Stomach (tissue), 9 donors: ENCODE measurements around the gene CRTAC1. TPM values are rescaled to one million over a fixed set of nuclear protein-coding genes. Genes with fewer than 3 reads are reported as not detected.

Experiments
- DNase-seq, 2 donors: peaks; one replicate each; pipeline versions ENCODE4 v3.0.0 to v3.0.0-alpha.2; 2013 to 2019
- H3K27ac ChIP-seq, 5 donors: fragments of 200-600 bp in 4 of 5; sonication (generic) in 4 of 5; one replicate each; pipeline ENCODE4 v1.5.1; 2013 to 2019; ENCODE audit warnings: mild to moderate bottlenecking in 1 of 5, moderate library complexity in 1 of 5
- H3K27me3 ChIP-seq, 3 donors: fragments of 200-600 bp; sonication (generic); one replicate each; pipeline ENCODE4 v1.5.1; 2017 to 2019; ENCODE audit warnings: mixed run types in 1 of 3
- H3K36me3 ChIP-seq, 4 donors: fragments of 200-600 bp; sonication (generic); 1 replicate in 3 of 4; 2 replicates in 1 of 4; pipeline ENCODE4 v1.5.1; 2016 to 2019
- H3K4me1 ChIP-seq, 4 donors: fragments of 200-600 bp; sonication (generic); one replicate each; pipeline ENCODE4 v1.5.1; 2016 to 2019
- H3K4me3 ChIP-seq, 4 donors: fragments of 200-600 bp; sonication (generic) in 3 of 4; one replicate each; pipeline ENCODE4 v1.5.1; 2016 to 2019; ENCODE audit warnings: mild to moderate bottlenecking in 1 of 4
- H3K9me3 ChIP-seq, 4 donors: fragments of 200-600 bp; sonication (generic); one replicate each; pipeline ENCODE4 v1.5.1; 2016 to 2019
- EP300 ChIP-seq: sonication (generic); formaldehyde crosslinking; IDR thresholded peaks from one replicate; pipeline ENCODE4 v1.6.1; 2017; ENCODE audit warnings: antibody characterized with exemption
- POLR2A ChIP-seq, 4 donors: fragments of 450-650 bp; IDR thresholded peaks; one replicate each; pipeline ENCODE4 v1.6.1; 2016; ENCODE audit warnings: antibody characterized with exemption in 4 of 4, control low read depth in 2 of 4, mild to moderate bottlenecking in 1 of 4, moderate library complexity in 1 of 4
- POLR2AphosphoS5 ChIP-seq, 3 donors: sonication (generic); formaldehyde crosslinking; IDR thresholded peaks; one replicate each; pipeline ENCODE4 v1.6.1; 2016; ENCODE audit warnings: antibody characterized with exemption in 3 of 3
- WGBS, 5 donors: extraction: QIAGEN DNeasy Blood & Tissue Kit in 3 of 5; methylation state at CpG; one replicate each; pipeline versions ENCODE4 v1.1.5 to v1.1.7; 2013 to 2018; 5-methylcytosine and 5-hydroxymethylcytosine counted together
- intact Hi-C: fragments of 100-400 bp; cut with DNase I; formaldehyde crosslinking; loops from one replicate; pipeline ENCODE4 v1.15.1; 2023; ENCODE audit warnings: low total_unique reads
- polyA plus RNA-seq, 3 donors: library from polyadenylated mRNA; stranded (reverse); fragments of 200-250 nt; gene quantifications; one replicate each; pipeline ENCODE4 v1.2.3, GENCODE V29; 2013
- total RNA-seq, 5 donors: library from RNA; depleted of rRNA; stranded (reverse); fragments of >200 nt; gene quantifications; one replicate each; pipeline versions ENCODE4 v1.1.0 to v1.2.3, GENCODE V29; 2014 to 2016
- TF ChIP-seq, protein P1 (sequence below), 7 experiments: fragments of 450-650 bp in 4 of 7; fragments of 200-600 bp in 3 of 7; sonication (generic) in 3 of 7; IDR thresholded peaks; one replicate each; pipeline ENCODE4 v1.5.1; 2016 to 2019; ENCODE audit warnings: antibody characterized with exemption in 7 of 7, control low read depth in 2 of 7, mild to moderate bottlenecking in 1 of 7
- donor health status: healthy with polysubstance abuse.
- donor health status: Bipolar disorder and iron deficiency.
- donor health status: healthy.

Gene CRTAC1
- total and polyA plus RNA-seq, 8 donors, result 0.06 to 21.4 (median 0.77) TPM; not detected in 2

DNA sequence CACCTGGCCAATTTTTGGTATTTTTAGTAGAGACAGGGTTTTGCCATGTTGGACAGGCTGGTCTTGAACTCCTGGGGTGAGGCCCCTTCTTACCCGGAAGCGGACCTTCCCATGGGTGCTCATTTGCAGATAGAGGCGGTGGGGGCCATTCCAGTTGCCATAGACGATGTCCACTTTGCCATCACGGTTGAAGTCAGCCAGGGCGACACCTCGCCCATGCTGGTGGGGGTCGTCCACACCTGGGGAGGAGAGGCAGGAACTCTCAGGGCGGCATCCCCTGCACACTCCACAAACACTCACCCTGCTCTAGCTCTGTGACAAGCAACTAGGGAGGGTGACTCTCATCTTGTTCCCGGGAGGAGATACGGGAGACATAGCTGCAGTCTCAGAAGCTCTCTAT is 125.8 kb downstream of the CRTAC1 start:
- no peaks in the 10 kb centered on the region for H3K4me1 ChIP-seq
- 70 to 87% (median 86%) methylated on average over 9 to 11 of the region's 11 CpGs for WGBS, 5 donors
- H3K27ac ChIP-seq, result no peak overlapping the region
- DNase-seq, result no peak
- TF ChIP-seq POLR2AphosphoS5 (IDR thresholded peaks at IDR 0.05), result no peak
- TF ChIP-seq, protein P1, sequence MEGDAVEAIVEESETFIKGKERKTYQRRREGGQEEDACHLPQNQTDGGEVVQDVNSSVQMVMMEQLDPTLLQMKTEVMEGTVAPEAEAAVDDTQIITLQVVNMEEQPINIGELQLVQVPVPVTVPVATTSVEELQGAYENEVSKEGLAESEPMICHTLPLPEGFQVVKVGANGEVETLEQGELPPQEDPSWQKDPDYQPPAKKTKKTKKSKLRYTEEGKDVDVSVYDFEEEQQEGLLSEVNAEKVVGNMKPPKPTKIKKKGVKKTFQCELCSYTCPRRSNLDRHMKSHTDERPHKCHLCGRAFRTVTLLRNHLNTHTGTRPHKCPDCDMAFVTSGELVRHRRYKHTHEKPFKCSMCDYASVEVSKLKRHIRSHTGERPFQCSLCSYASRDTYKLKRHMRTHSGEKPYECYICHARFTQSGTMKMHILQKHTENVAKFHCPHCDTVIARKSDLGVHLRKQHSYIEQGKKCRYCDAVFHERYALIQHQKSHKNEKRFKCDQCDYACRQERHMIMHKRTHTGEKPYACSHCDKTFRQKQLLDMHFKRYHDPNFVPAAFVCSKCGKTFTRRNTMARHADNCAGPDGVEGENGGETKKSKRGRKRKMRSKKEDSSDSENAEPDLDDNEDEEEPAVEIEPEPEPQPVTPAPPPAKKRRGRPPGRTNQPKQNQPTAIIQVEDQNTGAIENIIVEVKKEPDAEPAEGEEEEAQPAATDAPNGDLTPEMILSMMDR (IDR thresholded peaks at IDR 0.05), result no peak
- TF ChIP-seq POLR2A (IDR thresholded peaks at IDR 0.05), result no peak
- TF ChIP-seq EP300, result no peak
- H3K9me3 ChIP-seq, result no peaks in the 10 kb centered on the region
- peaks cover 0 to 47% (median 0%) of the 10 kb centered on the region in 3 donors for H3K27me3 ChIP-seq
- intact Hi-C loops, result no loop called here
- H3K4me3 ChIP-seq, result no peak overlapping the region
- no peaks in the 10 kb centered on the region for H3K36me3 ChIP-seq

DNA sequence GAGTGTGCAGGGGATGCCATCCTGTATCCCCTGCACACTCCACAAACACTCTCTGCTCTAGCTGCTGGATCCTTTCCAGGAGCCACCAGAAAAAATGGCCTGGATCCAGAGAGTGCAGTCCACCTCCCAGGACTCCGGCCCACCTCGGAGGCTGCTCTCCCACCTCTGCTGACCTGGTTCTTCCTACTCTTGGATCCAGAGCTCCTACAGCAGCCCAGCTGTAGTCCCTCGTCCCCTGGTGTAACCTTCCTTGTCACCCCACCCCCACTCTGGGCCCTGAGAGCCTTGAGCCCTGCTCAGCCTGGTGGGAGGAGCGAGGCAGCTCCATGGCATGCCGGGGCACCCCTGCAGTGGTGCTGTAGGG is 126.4 kb downstream of the CRTAC1 start:
- no peaks in the 10 kb centered on the region for H3K9me3 ChIP-seq
- intact Hi-C loops, result no loop called here
- 53 to 69% (median 59%) methylated on average over 3 to 5 of the region's 5 CpGs for WGBS, 5 donors
- no peaks in the 10 kb centered on the region for H3K36me3 ChIP-seq
- H3K4me1 ChIP-seq, result no peaks in the 10 kb centered on the region
- no peak overlapping the region for H3K4me3 ChIP-seq
- H3K27ac ChIP-seq, result no peak overlapping the region
- TF ChIP-seq EP300 (no peak), POLR2AphosphoS5 (IDR thresholded peaks at IDR 0.05) (no peak), POLR2A (IDR thresholded peaks at IDR 0.05) (no peak)
- TF ChIP-seq, protein P1 (IDR thresholded peaks at IDR 0.05), result no peak
- peaks cover 0 to 52% (median 0%) of the 10 kb centered on the region in 3 donors for H3K27me3 ChIP-seq
- DNase-seq, result no peak

DNA sequence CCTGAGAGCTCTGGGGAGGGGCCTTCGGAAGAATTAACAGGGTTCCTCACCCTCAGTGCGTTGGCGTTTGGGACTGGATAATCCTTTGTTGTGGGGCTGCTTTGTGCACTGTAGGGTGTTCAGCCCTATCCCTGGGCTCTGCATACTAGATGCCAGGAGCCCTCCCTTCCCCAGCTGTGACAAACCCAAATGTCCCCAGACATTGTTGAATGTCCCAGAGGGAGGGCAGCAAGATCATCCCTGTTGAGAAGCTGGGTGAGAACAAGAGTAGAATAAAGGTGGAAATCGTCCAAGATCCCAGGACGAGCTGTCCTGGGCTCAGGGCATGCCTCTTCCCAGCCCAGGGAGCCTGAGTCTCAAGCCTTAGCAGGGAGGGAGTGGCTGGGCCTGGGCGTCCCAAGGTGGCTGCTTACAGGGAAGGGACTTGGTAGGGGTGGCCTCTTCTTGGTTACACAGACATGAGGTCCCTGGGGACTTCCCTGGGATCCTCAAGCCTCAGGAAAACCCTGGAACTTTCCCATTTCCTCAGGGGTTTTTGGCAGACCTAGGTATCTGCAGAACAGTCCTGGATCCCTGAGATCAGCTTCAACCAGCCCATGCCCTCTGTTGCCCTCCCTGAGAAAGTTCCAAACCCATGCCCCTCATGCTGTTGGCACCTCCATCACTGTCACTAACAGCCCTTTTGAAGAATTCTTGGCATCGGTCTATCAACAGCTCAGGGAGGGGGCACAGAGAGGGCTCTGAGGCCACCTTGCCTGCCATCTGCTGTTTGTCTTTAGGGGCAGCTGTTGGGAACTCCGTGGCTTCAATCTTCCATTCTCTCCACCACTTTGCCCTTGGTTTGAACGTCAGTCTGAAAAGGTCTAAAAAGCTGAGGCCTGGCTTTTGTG is 127.0 kb downstream of the CRTAC1 start:
- WGBS, 5 donors, result 51 to 62% (median 54%) methylated on average over 9 of the region's 9 CpGs
- H3K9me3 ChIP-seq, result no peaks in the 10 kb centered on the region
- peaks cover 0 to 4% (median 2%) of the 10 kb centered on the region in 4 donors for H3K4me1 ChIP-seq
- H3K36me3 ChIP-seq, result no peaks in the 10 kb centered on the region
- no peak overlapping the region for H3K4me3 ChIP-seq
- no peak overlapping the region for H3K27ac ChIP-seq
- DNase-seq, result no peak
- H3K27me3 ChIP-seq, result peaks cover 0 to 52% (median 0%) of the 10 kb centered on the region in 3 donors
- intact Hi-C loops, result no loop called here
- TF ChIP-seq POLR2A (IDR thresholded peaks at IDR 0.05), result no peak
- TF ChIP-seq, protein P1 (IDR thresholded peaks at IDR 0.05), result no peak
- no peak for TF ChIP-seq EP300
- no peak for TF ChIP-seq POLR2AphosphoS5 (IDR thresholded peaks at IDR 0.05)

DNA sequence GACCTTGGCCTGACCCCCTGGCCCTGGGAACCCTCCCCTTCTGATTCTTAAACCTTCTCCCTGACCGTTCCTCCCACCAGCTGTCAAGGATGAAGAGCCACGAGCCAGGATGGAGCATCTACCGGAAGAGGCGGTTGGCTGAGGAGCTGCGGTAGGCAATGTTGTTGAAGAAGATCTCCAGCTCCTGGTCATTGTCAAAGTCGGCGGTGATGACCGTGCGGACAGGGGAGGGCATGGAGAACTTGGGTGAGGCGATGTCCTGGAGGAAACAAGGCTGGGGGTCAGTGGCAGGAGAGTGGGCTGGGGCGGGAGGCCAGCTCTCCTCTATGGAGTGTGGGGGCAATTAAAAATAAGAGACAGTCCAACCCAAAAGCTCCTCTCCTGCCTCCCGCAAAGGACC is 129.0 kb downstream of the CRTAC1 start:
- Histone ChIP-seq H3K9me3 (no peaks in the 10 kb centered on the region), H3K4me3 (no peak overlapping the region), H3K36me3 (no peaks in the 10 kb centered on the region), H3K27ac (no peak overlapping the region), H3K27me3 (peaks cover 0 to 44% (median 0%) of the 10 kb centered on the region in 3 donors), H3K4me1 (peaks cover 0 to 9% (median 6%) of the 10 kb centered on the region in 4 donors)
- DNase-seq, result no peak
- intact Hi-C loops, result no loop called here
- 86 to 91% (median 88%) methylated on average over 12 of the region's 12 CpGs for WGBS, 5 donors
- TF ChIP-seq EP300 (no peak), POLR2A (IDR thresholded peaks at IDR 0.05) (no peak), POLR2AphosphoS5 (IDR thresholded peaks at IDR 0.05) (no peak)
- TF ChIP-seq, protein P1 (IDR thresholded peaks at IDR 0.05), result no peak
